ENCODE results near the gene AFF1. TPM values are rescaled to one million over a fixed set of nuclear protein-coding genes. Genes with fewer than 3 reads are reported as not detected.
"Not testable (repeated sequence)": the region's sequence is repeated elsewhere in the genome, so short reads cannot be mapped to it uniquely, and the experiment has no call there.

Gene AFF1
- polyA plus RNA-seq, 1 donor (not counting 4 experiments of a cell fraction or from before 2014, with no cell fraction given): 14.4 TPM

DNA sequence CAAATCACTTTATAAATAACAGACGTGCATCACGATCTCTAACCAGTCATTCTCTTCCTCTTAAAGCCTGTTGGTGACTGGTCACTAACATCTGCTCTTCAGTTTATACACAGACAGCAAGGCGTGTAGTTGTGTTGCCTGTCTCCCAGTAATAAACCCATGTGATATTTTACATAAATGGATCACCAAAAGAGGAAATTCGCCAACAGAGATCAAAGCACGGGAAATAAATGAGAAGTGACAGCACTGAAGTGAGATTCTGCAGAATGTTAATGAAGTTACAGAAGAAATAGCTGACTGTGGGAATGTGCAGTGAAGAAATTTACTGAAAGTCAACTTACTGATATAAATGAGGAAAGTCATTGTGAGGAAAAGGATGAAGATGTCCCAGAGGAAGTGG lies 47.0 kb downstream of the AFF1 start:
- Histone ChIP-seq H3K27ac (ENCODE audit: control insufficient read depth, insufficient read depth, low read length) (no peak overlapping the region), H3K79me2 (ENCODE audit: control insufficient read depth, insufficient read depth, low read length) (peaks cover 22% of the 10 kb centered on the region), H3K36me3 (ENCODE audit: control insufficient read depth in 2 of 2, extremely low read depth in 1 of 2, insufficient read depth in 2 of 2, low read length in 2 of 2) (no peaks in the 10 kb centered on the region), H3K4me1 (ENCODE audit: control insufficient read depth, extremely low read depth, insufficient read depth, low read length) (peaks cover 17% of the 10 kb centered on the region), H3K27me3 (ENCODE audit: control insufficient read depth, extremely low read depth, insufficient read depth, low read length) (no peaks in the 10 kb centered on the region), H4K20me1 (ENCODE audit: control insufficient read depth, extremely low read depth, insufficient read depth, low read length) (peaks cover 2% of the 10 kb centered on the region), H3K9me1 (ENCODE audit: control insufficient read depth, extremely low read depth, insufficient read depth, low read length) (no peaks in the 10 kb centered on the region), H3K4me3 (ENCODE audit: control insufficient read depth in 2 of 3, extremely low read depth in 1 of 3, insufficient read depth in 2 of 3, low read depth in 1 of 3, low read length in 3 of 3) (no peak overlapping the region), H3K4me2 (ENCODE audit: control insufficient read depth, extremely low read depth, insufficient read depth, low read depth, low read length) (no peak overlapping the region), H3K9me3 (ENCODE audit: control insufficient read depth, low read depth, low read length) (no peaks in the 10 kb centered on the region), H3K9ac (ENCODE audit: control insufficient read depth, extremely low read depth, insufficient read depth, low read length) (no peak overlapping the region), H2AFZ (ENCODE audit: control insufficient read depth, low read length) (no peak overlapping the region)
- dilution Hi-C loops (cut with MboI; ENCODE audit: extremely low pct_ligation_motif_present, low sequenced_read_pairs): no loop called here
- no peak for FAIRE-seq
- TF ChIP-seq EZH2 (IDR thresholded peaks at IDR 0.05; ENCODE audit: low read length) (no peak), CTCF (optimal IDR thresholded peaks at IDR 0.05 in 1 of 3, IDR thresholded peaks at IDR 0.05 in 1 of 3, conservative IDR thresholded peaks at IDR 0.05 in 1 of 3; ENCODE audit: extremely low read depth in 1 of 3, insufficient read depth in 2 of 3, low read length in 3 of 3) (no peak)
- DNase-seq (ENCODE audit: low read depth, low spot score): no peak

- FAIRE-seq; H4K20me1 ChIP-seq (ENCODE audit: control insufficient read depth, extremely low read depth, insufficient read depth, low read length); H3K4me1 ChIP-seq (ENCODE audit: control insufficient read depth, extremely low read depth, insufficient read depth, low read length); DNase-seq (ENCODE audit: low read depth, low spot score); H2AFZ ChIP-seq (ENCODE audit: control insufficient read depth, low read length); H3K9me1 ChIP-seq (ENCODE audit: control insufficient read depth, extremely low read depth, insufficient read depth, low read length); dilution Hi-C loops (cut with MboI; ENCODE audit: extremely low pct_ligation_motif_present, low sequenced_read_pairs); H3K4me3 ChIP-seq (ENCODE audit: control insufficient read depth in 2 of 3, extremely low read depth in 1 of 3, insufficient read depth in 2 of 3, low read depth in 1 of 3, low read length in 3 of 3); H3K9me3 ChIP-seq (ENCODE audit: control insufficient read depth, low read depth, low read length); H3K79me2 ChIP-seq (ENCODE audit: control insufficient read depth, insufficient read depth, low read length); H3K9ac ChIP-seq (ENCODE audit: control insufficient read depth, extremely low read depth, insufficient read depth, low read length); H3K27me3 ChIP-seq (ENCODE audit: control insufficient read depth, extremely low read depth, insufficient read depth, low read length); H3K4me2 ChIP-seq (ENCODE audit: control insufficient read depth, extremely low read depth, insufficient read depth, low read depth, low read length); H3K27ac ChIP-seq (ENCODE audit: control insufficient read depth, insufficient read depth, low read length); H3K36me3 ChIP-seq (ENCODE audit: control insufficient read depth in 2 of 2, extremely low read depth in 1 of 2, insufficient read depth in 2 of 2, low read length in 2 of 2): not testable (repeated sequence)
Observed at GRCh38 chr4:86985852-86986251, 51.0 kb downstream of the AFF1 start.

GRCh38 chr4:86989658-86990057 lies 54.8 kb downstream of the AFF1 start:
- H3K4me1 ChIP-seq (ENCODE audit: control insufficient read depth, extremely low read depth, insufficient read depth, low read length); H3K79me2 ChIP-seq (ENCODE audit: control insufficient read depth, insufficient read depth, low read length); H4K20me1 ChIP-seq (ENCODE audit: control insufficient read depth, extremely low read depth, insufficient read depth, low read length); H3K9me3 ChIP-seq (ENCODE audit: control insufficient read depth, low read depth, low read length); H3K27me3 ChIP-seq (ENCODE audit: control insufficient read depth, extremely low read depth, insufficient read depth, low read length); H2AFZ ChIP-seq (ENCODE audit: control insufficient read depth, low read length); H3K27ac ChIP-seq (ENCODE audit: control insufficient read depth, insufficient read depth, low read length); FAIRE-seq; H3K9ac ChIP-seq (ENCODE audit: control insufficient read depth, extremely low read depth, insufficient read depth, low read length); dilution Hi-C loops (cut with MboI; ENCODE audit: extremely low pct_ligation_motif_present, low sequenced_read_pairs); H3K9me1 ChIP-seq (ENCODE audit: control insufficient read depth, extremely low read depth, insufficient read depth, low read length); H3K4me2 ChIP-seq (ENCODE audit: control insufficient read depth, extremely low read depth, insufficient read depth, low read depth, low read length); H3K4me3 ChIP-seq (ENCODE audit: control insufficient read depth in 2 of 3, extremely low read depth in 1 of 3, insufficient read depth in 2 of 3, low read depth in 1 of 3, low read length in 3 of 3); DNase-seq (ENCODE audit: low read depth, low spot score); H3K36me3 ChIP-seq (ENCODE audit: control insufficient read depth in 2 of 2, extremely low read depth in 1 of 2, insufficient read depth in 2 of 2, low read length in 2 of 2): not testable (repeated sequence)

Data from keratinocyte (primary cell).